ENCODE measurements around the gene RPTOR.

The RPTOR gene

GRCh38 chr17:80981062-80981902 is 436.6 kb downstream of the RPTOR start:
- no peak overlapping the region for H3K4me3 ChIP-seq (ENCODE audit: control insufficient read depth, low read depth, low read length)
- TF ChIP-seq CTCF (IDR thresholded peaks at IDR 0.05; ENCODE audit: control insufficient read depth, insufficient read depth, low read depth, low read length, missing control alignments), result peak; percentile 26
- DNase-seq (ENCODE audit: low read depth), result no peak

DNA sequence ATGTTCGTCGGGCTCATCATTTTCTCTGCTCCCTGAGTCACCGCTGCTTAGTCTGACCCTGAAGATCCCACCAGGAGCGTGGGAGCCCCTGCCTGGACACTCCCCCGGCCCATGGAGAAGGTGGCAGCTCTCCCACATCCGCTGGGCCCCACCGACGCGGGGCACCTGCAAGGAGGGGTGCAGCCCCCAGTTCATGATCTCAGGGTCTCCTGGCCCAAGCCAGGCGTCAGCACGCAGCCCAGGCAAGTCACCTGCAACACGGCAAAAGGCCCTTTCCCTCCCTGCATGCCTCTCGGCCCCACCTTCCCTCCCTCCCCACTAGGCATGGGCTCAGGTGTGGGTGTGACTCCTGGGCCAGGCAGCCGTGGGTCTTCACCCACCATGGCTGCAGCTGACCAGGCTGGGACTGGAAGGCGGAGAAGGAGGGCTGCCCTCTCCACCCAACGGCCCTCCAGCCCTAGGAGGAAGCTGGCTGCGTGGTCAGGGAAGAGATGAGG is 437.3 kb downstream of the RPTOR start:
- TF ChIP-seq CTCF (IDR thresholded peaks at IDR 0.05; ENCODE audit: control insufficient read depth, insufficient read depth, low read depth, low read length, missing control alignments), result no peak
- no peak overlapping the region for H3K4me3 ChIP-seq (ENCODE audit: control insufficient read depth, low read depth, low read length)

GRCh38 chr17:80982426-80982974 is 437.9 kb downstream of the RPTOR start:
- no peak for TF ChIP-seq CTCF (IDR thresholded peaks at IDR 0.05; ENCODE audit: control insufficient read depth, insufficient read depth, low read depth, low read length, missing control alignments)
- no peak for DNase-seq (ENCODE audit: low read depth)
- no peak overlapping the region for H3K4me3 ChIP-seq (ENCODE audit: control insufficient read depth, low read depth, low read length)

More for the DNA sequence above, 437.3 kb downstream of the RPTOR start:
- DNase-seq (ENCODE audit: low read depth), result no peak

GRCh38 chr17:80983545-80983944 is 438.9 kb downstream of the RPTOR start:
- no peak for DNase-seq (ENCODE audit: low read depth)
- no peak for TF ChIP-seq CTCF (IDR thresholded peaks at IDR 0.05; ENCODE audit: control insufficient read depth, insufficient read depth, low read depth, low read length, missing control alignments)
- H3K4me3 ChIP-seq (ENCODE audit: control insufficient read depth, low read depth, low read length), result no peak overlapping the region

GRCh38 chr17:80984749-80985148 is 440.1 kb downstream of the RPTOR start:
- H3K4me3 ChIP-seq (ENCODE audit: control insufficient read depth, low read depth, low read length), result no peak overlapping the region
- peak; percentile 91 for DNase-seq (ENCODE audit: low read depth)
- TF ChIP-seq CTCF (IDR thresholded peaks at IDR 0.05; ENCODE audit: control insufficient read depth, insufficient read depth, low read depth, low read length, missing control alignments), result peak; percentile 56

DNA sequence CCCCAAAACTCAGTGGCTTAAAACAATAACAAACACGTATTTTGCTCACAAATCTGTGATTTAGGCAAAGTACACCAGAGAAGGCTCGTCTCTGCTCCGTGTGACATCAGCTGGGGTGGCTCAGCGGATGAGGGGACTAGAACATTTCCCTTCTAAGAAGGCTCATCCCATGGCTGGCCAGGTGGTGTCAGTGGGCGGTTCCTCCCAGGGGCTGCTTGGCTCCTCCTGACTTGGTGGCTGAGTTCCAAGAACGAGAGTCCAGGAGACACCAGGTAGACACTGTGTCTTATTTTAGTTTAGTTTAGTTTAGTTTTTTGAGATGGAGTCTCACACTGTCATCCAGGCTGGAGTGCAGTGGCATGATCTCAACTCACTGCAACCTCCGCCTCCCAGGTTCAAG is 441.4 kb downstream of the RPTOR start:
- TF ChIP-seq CTCF (IDR thresholded peaks at IDR 0.05; ENCODE audit: control insufficient read depth, insufficient read depth, low read depth, low read length, missing control alignments), result no peak
- no peak for DNase-seq (ENCODE audit: low read depth)
- no peak overlapping the region for H3K4me3 ChIP-seq (ENCODE audit: control insufficient read depth, low read depth, low read length)
